H1 (cell line): ENCODE data around the gene NOP16. TPM values are rescaled to one million over a fixed set of nuclear protein-coding genes. Genes with fewer than 3 reads are reported as not detected.

Source experiments
- ASH2L ChIP-seq: fragments of 200-600, 300-600 bp; sonication (generic); IDR thresholded peaks from one replicate; pipeline ENCODE4 v1.7.1; 2017; ENCODE audit warnings: low read length
- BACH1 ChIP-seq: IDR thresholded peaks from 2 replicates; pipeline ENCODE4 v1.6.1; 2012; ENCODE audit warnings: low read length, improper control_type of control experiment
- BRCA1 ChIP-seq: IDR thresholded peaks from 2 replicates; pipeline ENCODE4 v1.6.1; 2012; ENCODE audit warnings: low read depth, low read length, improper control_type of control experiment
- CBX5 ChIP-seq: fragments of 300-800, 300-1000 bp; sonication (generic); IDR thresholded peaks from 2 replicates; pipeline ENCODE4 v1.7.1; 2016; ENCODE audit warnings: antibody characterized with exemption, low read length, low read depth
- PHF8 ChIP-seq: fragments of 200-600 bp; sonication (generic); conservative IDR thresholded peaks from 2 replicates; pipeline ENCODE4 v1.7.1; 2012; ENCODE audit warnings: low read depth, mild to moderate bottlenecking, inconsistent platforms, low read length, moderate library complexity
- POLR2A ChIP-seq, 2 experiments: IDR thresholded peaks; 1 replicate in 1 of 2; 2 replicates in 1 of 2; pipeline ENCODE4 v1.6.1; 2011; ENCODE audit warnings: low read depth in 2 of 2, low read length in 2 of 2, mild to moderate bottlenecking in 2 of 2; ENCODE audit errors: control extremely low read depth in 1 of 2
- RXRA ChIP-seq: IDR thresholded peaks from 2 replicates; pipeline ENCODE4 v1.6.1; 2011; ENCODE audit warnings: low read depth, mild to moderate bottlenecking, low read length, moderate library complexity; ENCODE audit not compliant: insufficient read depth
- SIRT6 ChIP-seq: IDR thresholded peaks from one replicate; pipeline ENCODE4 v1.7.1; 2012; ENCODE audit warnings: low read length, inconsistent platforms
- TCF12 ChIP-seq: IDR thresholded peaks from 2 replicates; pipeline ENCODE4 v1.6.1; 2011; ENCODE audit warnings: low read depth, mild to moderate bottlenecking, low read length
- polyA plus RNA-seq, 7 experiments: library from polyadenylated mRNA; depleted of rRNA in 3 of 7; stranded (reverse) in 5 of 7; unstranded in 2 of 7; fragments of >200 nt in 5 of 7; fragments of 200-250 nt in 2 of 7; gene quantifications; 1 replicate in 5 of 7; 2 replicates in 1 of 7; 4 replicates in 1 of 7; pipeline versions ENCODE4 v1.2.1 to v1.2.3, GENCODE V29; 2011 to 2013; ENCODE audit warnings: missing spikeins in 2 of 7, mixed read lengths in 2 of 7
- total RNA-seq: library from RNA; stranded (reverse); fragmentation: NEBNext Ultra II Directional; extraction: Animal tissue kit (Norgen Biotek cat#: 25700); gene quantifications from 2 replicates; pipeline ENCODE4 v1.2.1, GENCODE V29; 2021
- TF ChIP-seq, protein P1 (sequence below): fragments of 300-600 bp; sonication (generic); IDR thresholded peaks from 2 replicates; pipeline ENCODE4 v1.7.1; 2012; ENCODE audit warnings: low read length, moderate library complexity, mild to moderate bottlenecking, inconsistent platforms; ENCODE audit not compliant: insufficient replicate concordance

NOP16 gene
- total and polyA plus RNA-seq, 2 of the 8 experiments (the other 6 are each of a cell fraction or from before 2014, with no cell fraction given), result 46.9 to 65.2 TPM

DNA sequence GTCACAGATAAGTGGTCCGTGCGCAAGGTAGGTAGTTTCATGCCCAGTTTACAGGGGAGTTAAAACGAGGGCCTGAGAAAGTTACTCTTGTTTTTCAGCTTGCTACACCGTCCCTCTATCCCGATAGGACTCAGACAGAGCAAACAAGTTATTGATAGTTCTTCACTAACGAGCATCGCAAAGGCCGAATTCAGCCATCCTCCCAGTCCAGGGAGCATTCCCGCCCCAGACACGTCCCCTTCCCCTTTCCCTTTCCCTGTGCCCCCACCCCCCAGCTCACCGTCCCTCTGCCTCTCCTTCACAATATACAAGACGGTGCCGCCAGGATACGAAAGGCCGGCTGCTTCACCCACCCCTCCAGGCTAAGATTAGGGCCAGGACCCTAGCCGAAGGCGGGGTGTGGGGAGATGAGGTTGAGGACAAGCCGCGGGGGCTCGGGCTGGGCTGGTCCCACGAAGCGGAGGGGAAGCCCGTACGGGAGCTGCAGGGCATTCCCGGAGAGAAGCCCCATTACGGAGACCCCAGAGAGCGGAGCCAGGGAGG is 27.4 kb downstream of the NOP16 start (continued):
- TF ChIP-seq TCF12, result no peak
- TF ChIP-seq CBX5, result no peak
- TF ChIP-seq PHF8, result no peak
- no peak for TF ChIP-seq POLR2A (IDR thresholded peaks at IDR 0.05; ENCODE audit: control extremely low read depth in 1 of 2, low read depth in 2 of 2, low read length in 2 of 2)
- no peak for TF ChIP-seq RXRA
- TF ChIP-seq SIRT6, result no peak
- TF ChIP-seq, protein P1, sequence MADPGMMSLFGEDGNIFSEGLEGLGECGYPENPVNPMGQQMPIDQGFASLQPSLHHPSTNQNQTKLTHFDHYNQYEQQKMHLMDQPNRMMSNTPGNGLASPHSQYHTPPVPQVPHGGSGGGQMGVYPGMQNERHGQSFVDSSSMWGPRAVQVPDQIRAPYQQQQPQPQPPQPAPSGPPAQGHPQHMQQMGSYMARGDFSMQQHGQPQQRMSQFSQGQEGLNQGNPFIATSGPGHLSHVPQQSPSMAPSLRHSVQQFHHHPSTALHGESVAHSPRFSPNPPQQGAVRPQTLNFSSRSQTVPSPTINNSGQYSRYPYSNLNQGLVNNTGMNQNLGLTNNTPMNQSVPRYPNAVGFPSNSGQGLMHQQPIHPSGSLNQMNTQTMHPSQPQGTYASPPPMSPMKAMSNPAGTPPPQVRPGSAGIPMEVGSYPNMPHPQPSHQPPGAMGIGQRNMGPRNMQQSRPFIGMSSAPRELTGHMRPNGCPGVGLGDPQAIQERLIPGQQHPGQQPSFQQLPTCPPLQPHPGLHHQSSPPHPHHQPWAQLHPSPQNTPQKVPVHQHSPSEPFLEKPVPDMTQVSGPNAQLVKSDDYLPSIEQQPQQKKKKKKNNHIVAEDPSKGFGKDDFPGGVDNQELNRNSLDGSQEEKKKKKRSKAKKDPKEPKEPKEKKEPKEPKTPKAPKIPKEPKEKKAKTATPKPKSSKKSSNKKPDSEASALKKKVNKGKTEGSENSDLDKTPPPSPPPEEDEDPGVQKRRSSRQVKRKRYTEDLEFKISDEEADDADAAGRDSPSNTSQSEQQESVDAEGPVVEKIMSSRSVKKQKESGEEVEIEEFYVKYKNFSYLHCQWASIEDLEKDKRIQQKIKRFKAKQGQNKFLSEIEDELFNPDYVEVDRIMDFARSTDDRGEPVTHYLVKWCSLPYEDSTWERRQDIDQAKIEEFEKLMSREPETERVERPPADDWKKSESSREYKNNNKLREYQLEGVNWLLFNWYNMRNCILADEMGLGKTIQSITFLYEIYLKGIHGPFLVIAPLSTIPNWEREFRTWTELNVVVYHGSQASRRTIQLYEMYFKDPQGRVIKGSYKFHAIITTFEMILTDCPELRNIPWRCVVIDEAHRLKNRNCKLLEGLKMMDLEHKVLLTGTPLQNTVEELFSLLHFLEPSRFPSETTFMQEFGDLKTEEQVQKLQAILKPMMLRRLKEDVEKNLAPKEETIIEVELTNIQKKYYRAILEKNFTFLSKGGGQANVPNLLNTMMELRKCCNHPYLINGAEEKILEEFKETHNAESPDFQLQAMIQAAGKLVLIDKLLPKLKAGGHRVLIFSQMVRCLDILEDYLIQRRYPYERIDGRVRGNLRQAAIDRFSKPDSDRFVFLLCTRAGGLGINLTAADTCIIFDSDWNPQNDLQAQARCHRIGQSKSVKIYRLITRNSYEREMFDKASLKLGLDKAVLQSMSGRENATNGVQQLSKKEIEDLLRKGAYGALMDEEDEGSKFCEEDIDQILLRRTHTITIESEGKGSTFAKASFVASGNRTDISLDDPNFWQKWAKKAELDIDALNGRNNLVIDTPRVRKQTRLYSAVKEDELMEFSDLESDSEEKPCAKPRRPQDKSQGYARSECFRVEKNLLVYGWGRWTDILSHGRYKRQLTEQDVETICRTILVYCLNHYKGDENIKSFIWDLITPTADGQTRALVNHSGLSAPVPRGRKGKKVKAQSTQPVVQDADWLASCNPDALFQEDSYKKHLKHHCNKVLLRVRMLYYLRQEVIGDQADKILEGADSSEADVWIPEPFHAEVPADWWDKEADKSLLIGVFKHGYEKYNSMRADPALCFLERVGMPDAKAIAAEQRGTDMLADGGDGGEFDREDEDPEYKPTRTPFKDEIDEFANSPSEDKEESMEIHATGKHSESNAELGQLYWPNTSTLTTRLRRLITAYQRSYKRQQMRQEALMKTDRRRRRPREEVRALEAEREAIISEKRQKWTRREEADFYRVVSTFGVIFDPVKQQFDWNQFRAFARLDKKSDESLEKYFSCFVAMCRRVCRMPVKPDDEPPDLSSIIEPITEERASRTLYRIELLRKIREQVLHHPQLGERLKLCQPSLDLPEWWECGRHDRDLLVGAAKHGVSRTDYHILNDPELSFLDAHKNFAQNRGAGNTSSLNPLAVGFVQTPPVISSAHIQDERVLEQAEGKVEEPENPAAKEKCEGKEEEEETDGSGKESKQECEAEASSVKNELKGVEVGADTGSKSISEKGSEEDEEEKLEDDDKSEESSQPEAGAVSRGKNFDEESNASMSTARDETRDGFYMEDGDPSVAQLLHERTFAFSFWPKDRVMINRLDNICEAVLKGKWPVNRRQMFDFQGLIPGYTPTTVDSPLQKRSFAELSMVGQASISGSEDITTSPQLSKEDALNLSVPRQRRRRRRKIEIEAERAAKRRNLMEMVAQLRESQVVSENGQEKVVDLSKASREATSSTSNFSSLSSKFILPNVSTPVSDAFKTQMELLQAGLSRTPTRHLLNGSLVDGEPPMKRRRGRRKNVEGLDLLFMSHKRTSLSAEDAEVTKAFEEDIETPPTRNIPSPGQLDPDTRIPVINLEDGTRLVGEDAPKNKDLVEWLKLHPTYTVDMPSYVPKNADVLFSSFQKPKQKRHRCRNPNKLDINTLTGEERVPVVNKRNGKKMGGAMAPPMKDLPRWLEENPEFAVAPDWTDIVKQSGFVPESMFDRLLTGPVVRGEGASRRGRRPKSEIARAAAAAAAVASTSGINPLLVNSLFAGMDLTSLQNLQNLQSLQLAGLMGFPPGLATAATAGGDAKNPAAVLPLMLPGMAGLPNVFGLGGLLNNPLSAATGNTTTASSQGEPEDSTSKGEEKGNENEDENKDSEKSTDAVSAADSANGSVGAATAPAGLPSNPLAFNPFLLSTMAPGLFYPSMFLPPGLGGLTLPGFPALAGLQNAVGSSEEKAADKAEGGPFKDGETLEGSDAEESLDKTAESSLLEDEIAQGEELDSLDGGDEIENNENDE, result no peak
- no peak for TF ChIP-seq BACH1
- TF ChIP-seq BRCA1, result no peak
- TF ChIP-seq ASH2L, result no peak
- TF ChIP-seq, all 59 proteins: peak for 0
